ENCODE results near the gene BRD3OS.

Gene BRD3OS

DNA sequence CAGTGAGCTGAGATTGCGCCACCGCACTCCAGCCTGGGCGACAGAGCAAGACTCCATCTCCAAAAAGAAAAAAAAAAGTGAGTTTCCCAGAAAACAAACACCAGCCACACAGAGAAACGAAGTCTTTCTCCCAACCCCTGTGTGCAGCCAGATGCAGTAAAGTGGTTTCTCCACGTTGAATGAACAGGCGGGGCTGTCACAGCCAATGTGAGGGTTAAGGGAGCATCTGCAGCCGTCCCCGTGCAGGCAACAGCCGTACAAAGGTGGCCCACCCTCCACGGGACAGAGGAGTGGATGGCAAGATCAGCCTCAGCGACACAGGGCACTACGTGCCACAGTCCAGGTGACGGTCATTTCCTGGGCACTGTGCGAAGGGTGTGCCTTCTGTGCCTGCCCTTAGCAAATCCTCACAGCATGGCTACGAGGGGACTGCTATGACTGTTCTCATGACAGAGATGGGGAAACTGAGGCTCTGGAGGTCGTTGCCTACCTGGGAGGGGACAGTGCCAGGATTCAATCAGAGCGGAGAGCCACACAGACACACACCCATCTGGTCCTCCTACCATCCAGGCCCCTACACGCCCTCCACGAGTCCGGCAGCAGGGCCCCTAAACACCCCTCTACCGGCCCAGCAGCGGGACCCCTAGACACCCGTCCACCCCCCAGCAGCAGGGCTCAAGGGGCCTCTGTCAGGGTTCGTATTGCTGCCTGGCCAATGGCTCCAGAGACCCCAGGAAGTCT, 35.5 kb upstream of the BRD3OS start:
- DNase-seq, result no peak

DNA sequence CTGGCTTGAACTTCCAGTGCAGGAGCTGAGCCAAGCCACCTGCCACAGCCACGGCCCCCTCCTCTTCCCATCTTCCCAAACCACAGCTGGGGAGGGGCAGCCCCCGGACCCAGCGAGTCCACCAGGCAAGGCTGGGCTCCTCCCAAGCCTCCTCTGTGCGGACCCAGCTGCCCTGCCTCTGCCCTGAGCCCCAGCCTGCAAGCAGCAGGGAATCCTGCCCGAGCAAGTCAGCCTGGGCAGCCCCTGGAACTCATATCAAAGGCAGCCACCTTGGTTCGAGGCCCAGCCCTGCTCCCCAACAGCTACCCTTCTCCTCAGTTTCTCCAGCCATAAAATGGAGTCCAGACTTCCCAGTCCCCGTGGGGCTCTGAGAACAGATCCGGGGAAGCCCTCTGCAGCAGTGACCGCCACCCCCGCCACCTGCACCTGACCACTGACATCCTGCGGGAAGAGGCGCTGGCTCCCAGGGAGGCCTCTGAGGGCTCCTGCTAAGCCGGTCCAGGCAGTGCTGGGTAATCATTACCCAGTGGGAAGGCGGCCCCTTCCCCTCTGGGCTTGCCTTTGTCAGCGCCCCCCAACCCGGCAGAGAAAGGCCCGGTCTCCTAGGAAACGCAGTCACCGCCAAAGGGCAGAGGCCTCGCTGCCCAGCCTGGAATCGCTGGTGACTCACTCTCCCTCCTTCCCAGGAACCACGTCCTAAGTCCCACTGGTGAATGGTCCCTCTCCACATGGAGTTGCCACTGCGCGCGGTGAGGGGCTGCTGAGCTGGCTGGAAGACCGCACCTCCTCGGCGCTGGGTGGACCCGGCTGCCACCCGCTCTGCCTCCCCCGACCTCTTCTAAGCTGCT, 34.7 kb upstream of the BRD3OS start:
- DNase-seq, result no peak

DNA sequence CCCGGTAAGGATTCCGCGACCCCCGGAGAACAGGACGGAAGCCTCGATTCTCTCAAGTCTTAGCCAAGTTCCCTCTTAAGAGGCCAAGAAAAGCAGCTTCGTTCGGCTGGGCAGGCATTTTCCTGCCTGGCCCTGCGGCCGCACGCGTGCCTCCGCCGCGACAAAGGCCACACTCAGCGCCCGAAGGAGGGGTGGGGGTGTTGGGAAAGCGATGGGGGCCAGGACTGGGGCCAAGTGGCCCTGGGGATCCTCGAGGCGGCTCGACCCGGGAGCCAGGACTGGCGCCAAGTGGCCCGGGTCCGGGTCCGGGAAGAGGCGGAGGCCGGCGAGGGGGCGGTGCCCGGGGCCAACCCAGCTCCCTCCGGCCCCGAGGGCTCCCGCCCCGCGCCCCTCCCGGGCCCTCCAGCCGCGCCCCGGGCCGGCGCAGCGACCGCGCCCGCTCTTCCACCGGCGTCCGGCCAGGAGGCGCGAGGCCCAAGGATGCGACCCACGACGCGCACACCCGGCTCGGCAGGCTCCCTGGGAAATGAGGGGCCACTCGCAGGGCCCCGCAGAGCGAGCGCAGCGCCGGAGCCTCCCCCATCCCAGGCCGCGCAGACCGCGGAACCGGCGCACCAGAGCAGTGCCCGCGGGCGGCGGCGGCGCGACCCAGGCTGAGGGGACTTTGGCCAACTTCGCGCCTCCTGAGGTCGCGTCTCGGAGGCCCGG, 33.9 kb upstream of the BRD3OS start:
- no peak for DNase-seq

DNA sequence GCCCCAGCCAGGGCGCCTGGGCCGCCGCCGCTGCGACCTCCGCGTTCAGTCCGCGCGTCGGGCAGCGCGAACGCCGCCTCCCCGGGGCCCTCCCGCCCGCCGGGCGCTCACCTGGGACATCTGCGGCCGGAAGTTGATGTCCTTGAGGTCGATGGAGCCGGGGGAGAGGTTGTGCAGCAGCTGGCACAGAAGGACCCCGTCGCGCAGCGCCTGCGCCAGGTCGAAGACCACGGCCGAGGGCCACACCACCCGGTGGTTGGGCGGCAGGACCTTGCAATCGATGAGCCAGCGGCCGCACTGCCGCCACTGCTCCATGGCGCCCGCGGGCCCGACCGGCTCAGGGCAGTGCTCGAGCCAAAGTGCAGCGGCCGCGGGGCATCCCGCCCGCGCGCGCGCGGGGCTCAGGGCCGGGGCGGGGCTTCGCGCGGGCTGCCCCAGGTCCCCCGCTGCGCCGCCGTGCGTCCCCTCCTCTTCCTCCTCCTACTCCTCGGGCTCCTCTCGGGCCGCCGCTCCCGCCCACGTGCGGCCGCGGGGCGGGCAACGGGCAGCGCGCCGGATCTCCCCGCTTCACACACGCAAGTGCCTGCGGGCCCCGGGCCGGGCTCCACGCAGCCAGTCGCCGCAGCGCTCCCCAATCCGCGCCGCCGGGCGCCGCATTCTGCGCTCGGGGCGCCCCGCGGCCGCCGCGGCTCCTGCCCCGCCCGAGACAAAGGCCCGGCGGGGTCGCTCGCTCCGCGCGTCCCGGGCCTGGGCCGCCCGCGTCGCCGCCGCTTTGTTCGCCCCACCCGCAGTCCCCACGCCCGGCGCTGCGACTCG, 33.1 kb upstream of the BRD3OS start, which contains the start of gene VAV2:
Gene VAV2, minus strand, starts transcription at position 361 of the 816 bp plus-strand sequence. Its CDS starts 46 bp downstream, at position 315.
- DNase-seq, result no peak

DNA sequence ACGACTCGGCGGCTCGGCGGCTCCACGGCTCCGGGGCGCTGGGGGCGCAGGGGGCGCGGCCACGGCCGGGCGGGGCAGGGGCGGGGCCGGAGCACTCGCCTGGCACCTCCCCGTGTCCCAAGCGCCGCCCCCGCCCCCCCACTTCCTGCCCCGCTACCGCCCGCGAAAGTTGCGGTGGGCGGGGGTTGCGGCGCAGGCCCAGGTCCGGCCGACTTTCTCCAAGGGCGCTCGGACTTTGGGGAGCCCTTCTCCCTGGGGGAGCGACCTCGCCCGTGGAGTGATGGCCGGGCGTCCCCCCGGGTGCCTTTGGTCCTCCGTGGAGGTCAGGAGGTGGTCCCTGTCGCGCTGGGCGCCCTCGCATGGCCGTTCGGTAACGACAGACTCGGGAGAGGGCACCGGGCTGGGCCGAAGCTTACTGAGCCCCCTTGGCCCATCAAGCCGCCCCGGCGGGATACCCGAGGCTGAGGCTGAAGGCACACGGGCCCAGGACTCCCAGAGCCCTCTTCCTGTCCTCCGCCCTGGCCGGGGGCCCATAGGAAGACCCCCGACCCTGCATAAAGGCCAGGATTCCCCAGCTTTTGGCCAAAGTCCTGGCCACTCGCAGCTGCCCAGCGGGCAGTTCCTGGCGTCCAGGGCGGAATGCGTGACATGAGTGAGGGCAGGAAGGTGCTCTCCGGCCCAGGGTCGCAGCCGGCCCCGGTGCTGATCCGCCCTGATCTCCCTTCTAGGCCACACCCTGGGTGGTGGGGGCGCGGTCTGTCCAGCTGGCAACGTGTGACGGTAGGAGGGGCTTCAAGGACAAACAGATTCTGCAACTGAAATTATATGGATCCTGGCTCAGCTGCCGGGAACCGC, 32.3 kb upstream of the BRD3OS start:
- DNase-seq, result no peak

DNA sequence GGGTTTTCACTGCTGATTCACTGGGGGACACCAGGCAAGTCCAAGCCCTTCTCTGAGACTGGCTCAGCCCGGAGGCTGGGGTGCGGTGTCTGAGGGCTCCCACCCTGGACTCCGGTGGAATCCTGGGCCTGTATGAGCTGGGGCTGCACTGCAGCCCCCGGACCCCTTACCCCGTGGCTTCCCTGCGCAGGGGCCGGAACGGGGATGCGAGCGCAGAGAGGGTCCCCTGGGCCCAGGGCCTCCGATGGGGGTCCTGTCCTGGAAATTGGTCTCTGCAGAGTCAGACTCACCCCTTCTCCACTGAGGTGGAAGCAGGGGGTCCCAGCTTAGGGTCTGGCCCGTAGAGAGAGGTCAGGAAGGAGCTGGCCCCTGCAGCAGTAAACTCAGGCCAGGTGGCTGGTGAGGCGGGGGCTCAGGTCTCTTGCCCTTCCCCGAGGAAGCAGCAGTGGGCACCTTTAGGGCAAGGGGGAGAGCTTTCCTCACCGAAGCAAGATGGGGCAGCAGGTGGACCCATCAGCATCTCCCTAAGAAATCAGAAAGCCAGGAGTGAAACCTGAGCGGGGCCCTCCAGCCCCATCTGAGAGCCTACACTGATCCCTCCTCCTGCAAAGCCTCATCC, 31.5 kb upstream of the BRD3OS start:
- DNase-seq, result no peak

DNA sequence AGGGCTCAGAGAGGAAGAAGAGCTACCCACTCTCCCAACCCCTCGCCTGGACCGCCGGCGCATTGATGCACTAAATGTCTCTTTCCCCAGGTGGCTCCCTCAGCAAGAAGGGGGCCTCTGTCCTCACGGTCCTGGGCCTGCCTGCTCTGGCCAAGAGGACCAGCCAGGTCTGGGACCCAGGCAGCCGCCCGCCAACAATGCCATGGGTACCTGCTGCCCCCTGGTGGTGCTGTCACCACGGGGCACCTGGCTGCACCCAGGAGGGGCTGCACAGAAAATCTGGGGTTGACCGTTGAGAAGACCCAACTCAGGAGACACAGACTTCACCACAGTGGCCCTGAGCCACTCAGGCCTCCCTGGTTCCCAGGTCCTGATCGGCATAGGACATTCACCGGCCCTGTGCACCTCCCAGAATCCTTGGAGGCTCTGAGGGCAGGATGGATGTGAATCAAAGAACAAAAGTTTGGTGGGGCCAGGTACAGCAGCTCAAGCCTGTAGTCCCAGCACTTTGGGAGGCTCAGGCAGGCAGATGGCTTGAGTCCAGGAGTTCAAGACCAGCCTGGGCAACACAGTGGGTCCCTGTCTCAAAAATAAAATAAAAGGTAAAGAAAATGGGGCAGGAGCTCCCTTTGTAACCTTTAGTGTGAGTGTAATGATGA, 30.8 kb upstream of the BRD3OS start:
- peak; percentile 27 for DNase-seq

DNA sequence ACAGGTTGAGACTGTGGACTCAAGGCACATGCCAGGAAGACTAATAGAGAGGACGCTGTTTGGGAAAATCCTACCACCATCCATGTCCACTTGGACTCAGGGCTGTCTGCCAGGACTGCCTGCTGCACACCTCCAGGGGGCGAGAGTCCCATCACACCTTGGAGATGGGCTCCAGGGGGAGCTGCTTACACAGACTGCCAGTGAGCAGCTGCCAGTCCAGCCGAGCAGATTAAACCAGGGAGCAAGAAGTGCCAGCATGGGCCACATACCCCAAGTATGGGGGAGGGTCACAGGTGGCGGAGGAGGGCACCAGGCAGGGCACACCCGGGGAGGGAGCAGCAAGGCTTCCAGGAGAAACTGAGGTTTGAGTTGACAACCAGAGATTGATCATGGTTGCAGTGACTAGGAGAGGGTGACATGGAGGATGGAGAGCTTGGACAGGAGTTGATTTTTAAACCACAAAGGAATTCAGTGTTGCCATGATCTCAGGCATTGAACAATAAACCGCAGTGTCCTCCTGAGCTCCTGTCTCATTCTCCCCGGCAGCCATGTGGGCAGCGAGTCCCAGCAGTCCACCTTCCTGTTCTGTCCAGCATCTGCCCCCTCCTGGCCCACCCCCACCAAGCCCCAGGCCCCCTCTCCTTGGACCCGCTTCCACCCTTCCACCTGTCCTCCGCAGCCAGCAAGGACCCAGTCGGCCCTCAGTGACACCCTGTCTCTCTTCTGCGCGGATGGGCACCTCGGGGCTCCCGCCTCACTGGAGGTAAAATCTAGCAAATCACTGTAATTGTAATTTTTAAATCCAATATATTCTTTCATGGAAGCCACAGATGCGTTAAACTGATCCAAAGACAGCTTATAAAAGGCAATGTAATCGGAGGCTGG, 30.0 kb upstream of the BRD3OS start:
- DNase-seq, result no peak

DNA sequence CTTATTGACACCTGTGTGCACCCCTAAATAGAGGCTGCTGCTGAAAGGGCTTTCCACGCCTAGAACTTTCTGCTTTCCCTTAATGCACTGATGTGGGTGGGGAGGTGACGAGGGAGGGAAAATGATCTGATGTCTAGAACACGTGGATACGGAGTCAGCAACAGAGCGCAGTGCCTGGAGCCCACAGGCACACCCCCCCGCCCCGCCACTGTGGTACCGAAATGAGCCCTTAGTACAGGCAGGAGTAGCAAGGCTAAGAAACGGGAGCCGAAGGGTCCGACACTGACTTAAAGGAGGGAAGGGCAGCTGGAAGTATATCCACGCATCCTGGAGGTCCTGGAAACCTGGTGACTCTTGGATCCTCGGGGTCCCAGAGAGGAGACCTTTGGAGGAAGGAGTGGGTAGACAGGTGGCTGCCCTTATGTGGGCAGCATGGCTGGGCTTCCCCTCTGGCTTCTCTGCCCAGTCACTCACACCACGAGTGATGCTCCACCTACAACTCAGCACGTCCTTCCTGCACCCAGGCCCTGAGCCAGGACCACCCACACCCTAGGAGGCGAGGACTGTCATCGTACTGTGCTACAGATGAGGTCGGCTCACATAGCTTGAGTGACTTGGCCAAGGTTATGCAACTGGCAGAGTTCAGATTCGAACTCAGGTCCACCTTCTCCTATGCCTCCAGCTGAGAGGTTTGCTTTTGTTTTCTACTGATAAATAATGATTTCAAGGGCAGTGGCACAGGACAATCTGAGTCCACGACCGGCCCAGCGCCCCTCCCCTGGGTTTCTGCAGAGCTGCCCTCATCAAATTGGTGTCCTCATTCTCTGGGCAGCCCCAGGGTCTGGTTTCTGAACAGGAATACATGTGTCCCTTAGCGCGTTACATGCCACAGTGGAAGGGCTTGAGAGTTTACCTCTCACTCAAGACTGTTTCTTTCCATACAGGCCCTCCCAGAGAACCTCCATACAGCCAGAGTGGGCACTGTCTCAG, 28.5 kb upstream of the BRD3OS start:
- DNase-seq, result no peak

DNA sequence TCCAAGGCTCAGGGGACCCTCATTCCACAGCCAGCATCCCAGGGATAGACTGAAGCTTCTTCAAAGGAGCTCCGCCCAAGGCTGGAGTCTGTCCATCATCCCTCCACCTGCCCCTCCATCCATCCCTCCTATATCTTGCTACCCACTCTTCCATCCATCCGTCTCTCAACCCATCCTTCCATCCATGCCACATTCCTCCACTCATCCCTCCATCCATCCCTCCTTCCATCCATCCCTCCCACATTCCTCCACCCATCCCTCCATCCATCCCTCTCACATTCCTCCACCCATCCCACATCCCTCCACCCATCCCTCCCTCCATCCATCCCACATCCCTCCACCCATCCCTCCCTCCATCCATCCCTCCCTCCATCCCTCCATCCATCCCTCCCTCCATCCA, 27.7 kb upstream of the BRD3OS start:
- no peak for DNase-seq

DNA sequence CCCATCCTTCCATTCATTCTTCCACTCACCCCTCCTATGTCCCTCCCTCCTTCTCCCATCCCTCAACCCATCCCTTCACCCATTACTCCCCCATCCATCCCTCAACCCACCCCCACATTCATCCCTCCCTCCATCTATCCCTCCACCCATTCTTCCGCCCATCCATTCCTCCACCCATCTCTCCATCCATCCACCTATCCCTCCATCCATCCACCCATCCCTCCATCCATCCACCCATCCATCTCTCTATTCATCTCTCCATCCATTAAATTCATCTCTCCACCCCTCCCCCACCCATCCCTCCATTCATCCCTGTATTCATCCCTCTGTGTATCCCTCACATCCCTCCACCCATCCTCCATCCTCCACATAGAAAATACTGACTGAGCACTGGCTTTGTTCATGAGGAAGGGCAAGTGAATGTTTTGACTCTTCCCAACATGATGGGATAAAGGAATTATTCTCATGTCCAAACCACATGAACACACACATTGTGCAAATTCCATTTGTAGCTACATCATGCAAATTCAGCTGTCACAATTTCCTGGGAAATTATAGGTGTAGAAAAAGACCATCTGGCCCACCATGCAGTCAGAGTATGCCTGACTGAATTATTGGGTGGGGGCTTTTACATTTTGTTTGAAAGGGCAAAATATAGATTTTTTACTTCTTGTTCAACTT, 26.2 kb upstream of the BRD3OS start:
- DNase-seq, result no peak

DNA sequence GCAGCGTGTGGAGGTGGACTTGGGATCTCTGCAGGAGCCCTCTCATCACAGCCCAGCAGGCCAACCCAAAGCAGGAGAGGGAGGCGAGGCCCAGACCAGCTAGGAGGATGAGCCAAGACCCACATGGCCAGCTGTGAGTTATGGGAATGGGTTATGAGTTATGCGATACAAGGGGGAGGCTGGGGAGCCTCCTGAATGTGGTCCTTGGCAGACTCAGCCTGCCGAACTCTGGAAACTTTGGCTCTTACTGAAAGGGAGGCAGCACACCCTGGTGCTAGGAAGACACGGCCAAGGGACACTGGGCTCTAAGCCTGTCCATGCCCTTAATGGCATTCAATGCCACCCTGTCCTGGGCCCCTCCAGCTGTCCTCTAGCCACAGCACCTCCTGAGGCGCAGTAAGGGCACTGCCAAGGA, 25.4 kb upstream of the BRD3OS start:
- DNase-seq, result no peak

DNA sequence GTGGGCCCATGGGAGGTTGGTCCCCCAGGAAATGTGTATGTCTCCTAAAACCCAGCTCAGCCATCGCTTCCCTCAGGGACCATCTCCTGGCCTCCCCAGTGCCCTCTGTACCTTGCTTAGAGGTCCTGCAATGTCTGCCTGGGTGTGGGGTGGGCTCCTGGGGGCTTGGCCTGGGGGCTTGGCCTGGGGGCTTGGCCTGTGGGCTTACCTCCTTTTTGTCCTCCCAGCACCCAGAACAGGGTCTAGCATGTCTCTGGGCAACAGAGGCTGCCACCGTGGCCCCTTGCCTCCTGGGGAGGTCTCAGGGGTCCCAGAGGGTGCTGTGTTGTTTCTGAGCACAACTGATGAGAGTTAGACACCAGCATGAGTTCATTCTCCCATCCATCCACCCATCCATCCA, 22.5 kb upstream of the BRD3OS start:
- DNase-seq, result no peak

DNA sequence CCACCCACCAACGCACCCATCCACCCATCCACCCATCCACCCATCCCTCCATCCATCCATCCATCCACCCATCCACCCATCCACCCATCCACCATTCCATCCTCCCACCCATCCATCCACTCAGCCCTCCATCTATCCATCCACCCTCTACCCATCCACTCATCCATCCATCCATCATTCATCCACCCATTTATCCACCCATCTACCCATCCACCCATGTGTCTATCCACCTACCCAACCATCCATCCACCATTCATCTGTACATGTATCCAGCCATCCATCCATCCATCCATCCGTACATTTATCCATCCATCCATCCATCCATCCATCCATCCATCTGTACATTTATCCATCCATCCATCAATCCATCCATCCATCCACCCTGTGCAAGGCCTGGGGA, 22.0 kb upstream of the BRD3OS start:
- DNase-seq, result no peak

DNA sequence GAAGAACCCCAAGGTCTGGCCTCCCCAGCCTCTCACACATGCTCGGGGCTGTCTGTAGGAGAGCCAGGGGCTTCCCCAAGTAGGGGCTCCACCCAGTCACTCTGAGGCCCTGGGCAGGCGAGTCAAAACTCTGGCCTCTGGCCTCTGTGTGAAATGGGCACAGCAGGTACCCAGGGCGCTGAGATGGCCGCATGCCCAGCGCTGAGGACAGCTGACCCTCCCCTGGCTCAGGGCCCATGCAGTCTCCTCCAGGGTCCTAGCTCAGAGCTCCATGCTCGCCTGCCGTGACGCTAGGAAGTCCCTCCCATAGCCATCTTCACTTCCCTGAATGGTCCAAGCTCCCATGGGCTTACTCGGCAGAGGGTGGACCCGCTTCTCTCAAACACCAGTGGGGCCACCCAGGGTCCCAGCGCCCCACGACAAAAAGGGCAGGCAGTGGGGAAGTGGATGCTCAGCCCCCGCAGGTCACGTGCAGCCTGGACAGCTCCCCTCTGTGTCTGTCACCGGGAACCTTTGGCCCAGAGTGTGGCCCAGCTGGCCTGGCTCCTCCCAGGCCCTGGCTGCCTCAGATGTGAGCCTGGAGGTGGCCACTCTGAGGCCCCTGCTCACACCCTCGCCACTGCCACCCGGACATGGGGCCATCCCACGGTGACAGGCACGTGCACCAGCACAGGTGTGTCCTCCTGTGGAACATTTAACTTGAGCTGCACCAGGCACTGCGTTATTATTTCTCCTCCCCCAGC, 21.0 kb upstream of the BRD3OS start:
- no peak for DNase-seq

DNA sequence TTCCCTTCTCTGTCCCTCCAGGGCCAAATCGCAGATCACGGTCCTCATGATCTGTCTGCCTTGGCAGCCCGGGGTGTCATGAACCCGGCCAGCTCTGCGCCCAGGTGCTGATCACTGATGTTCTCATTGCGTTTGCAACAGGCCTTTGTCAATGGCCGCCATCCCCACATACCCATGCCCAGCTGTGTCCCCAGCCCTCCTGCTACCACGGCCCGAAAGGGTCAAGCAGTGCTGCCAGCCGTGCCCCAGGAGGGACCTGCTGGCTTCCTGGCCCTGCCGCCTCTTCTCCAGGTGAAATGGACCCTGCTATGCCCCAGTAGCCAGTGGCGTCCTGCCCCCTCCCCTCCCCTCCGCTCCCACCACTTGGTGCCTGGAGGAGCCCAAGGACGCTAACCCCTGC, 20.4 kb upstream of the BRD3OS start:
- DNase-seq, result no peak

DNA sequence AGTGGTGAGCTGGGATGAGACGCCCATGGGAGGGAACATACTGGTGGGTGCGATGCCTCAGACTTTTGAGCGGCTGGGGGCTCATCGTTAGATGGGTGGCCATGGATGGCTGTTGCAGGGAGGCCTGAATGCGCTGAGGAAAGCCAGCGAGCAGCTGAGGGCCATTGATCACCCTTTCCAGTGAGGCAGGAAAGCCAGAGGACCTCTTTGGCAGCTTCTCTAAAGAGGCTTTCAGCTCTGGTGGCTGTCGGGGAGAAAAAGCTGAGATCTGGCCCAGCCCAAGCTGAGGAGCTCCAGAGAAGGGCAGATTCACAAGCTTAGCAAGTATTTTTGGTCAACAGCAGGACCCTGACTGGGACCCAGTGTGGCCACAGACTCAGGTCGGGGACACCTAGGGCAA, 19.9 kb upstream of the BRD3OS start:
- no peak for DNase-seq
